NOMO-1 (cell line): ENCODE measurements around the gene CRHR2.

Experiments used
- DNase-seq, 2 experiments: peaks; one replicate each; lab custom pipeline; 2025; ENCODE audit not compliant: unreplicated experiment in 2 of 2; lab: John Stamatoyannopoulos, UW

Gene CRHR2

GRCh38 chr7:30707391-30708357 is 25.4 kb upstream of the CRHR2 start:
- no peak for DNase-seq

- DNase-seq = no peak
Measured at GRCh38 chr7:30706908-30707307, 24.7 kb upstream of the CRHR2 start.

GRCh38 chr7:30706316-30706715 is 24.1 kb upstream of the CRHR2 start:
- no peak for DNase-seq

GRCh38 chr7:30705596-30705995 is 23.3 kb upstream of the CRHR2 start:
- DNase-seq = no peak

- DNase-seq = no peak
Measured at GRCh38 chr7:30705008-30705407, 22.8 kb upstream of the CRHR2 start.

GRCh38 chr7:30703756-30704155 is 21.5 kb upstream of the CRHR2 start:
- DNase-seq = no peak

GRCh38 chr7:30702200-30702599 is 19.9 kb upstream of the CRHR2 start:
- DNase-seq = peak in 1 of 2 experiments; percentile 12

GRCh38 chr7:30700941-30701340 is 18.7 kb upstream of the CRHR2 start:
- DNase-seq = no peak

GRCh38 chr7:30699706-30700495 is 17.6 kb upstream of the CRHR2 start:
- no peak for DNase-seq

- no peak for DNase-seq
Measured at GRCh38 chr7:30698481-30698880, 16.2 kb upstream of the CRHR2 start.

GRCh38 chr7:30697719-30698460 is 15.6 kb upstream of the CRHR2 start:
- no peak for DNase-seq

- no peak for DNase-seq
Measured at GRCh38 chr7:30694774-30695721, 12.8 kb upstream of the CRHR2 start.

GRCh38 chr7:30694218-30694745 is 12.0 kb upstream of the CRHR2 start:
- no peak for DNase-seq

GRCh38 chr7:30692882-30693281 is 10.6 kb upstream of the CRHR2 start:
- no peak for DNase-seq

GRCh38 chr7:30692438-30692837 is 10.2 kb upstream of the CRHR2 start:
- no peak for DNase-seq

- no peak for DNase-seq
Measured at GRCh38 chr7:30690011-30690410, 7.8 kb upstream of the CRHR2 start.

GRCh38 chr7:30688718-30689221 is 6.5 kb upstream of the CRHR2 start:
- DNase-seq = no peak

GRCh38 chr7:30687604-30688003 is 5.3 kb upstream of the CRHR2 start:
- no peak for DNase-seq

GRCh38 chr7:30684351-30684750 is 2.1 kb upstream of the CRHR2 start:
- DNase-seq = no peak
